ENCODE results near the gene RPRD2. TPM values are rescaled to one million over a fixed set of nuclear protein-coding genes. Genes with fewer than 3 reads are reported as not detected.
A peak's percentile ranks its signal among the peaks of the same experiment; 100 is the strongest.

RPRD2 gene
- total and polyA plus RNA-seq, 9 of the 15 experiments (the other 6 are each of a cell fraction or from before 2014, with no cell fraction given), result 1.5 to 21.6 (median 7.7) TPM

GRCh38 chr1:150486966-150487762 is 123.2 kb downstream of the RPRD2 start, which contains the start of gene TARS2 (continued):
- TF ChIP-seq SP1 (CRISPR knock-in tag; IDR thresholded peaks at IDR 0.05) (peak; percentile 89), PHTF2 (CRISPR knock-in tag; IDR thresholded peaks at IDR 0.05) (no peak), TRIM24 (IDR thresholded peaks at IDR 0.05) (peak in 1 of 2 experiments; percentile 100; a peak in 2 of 4 replicates), NR3C1 (CRISPR knock-in tag; IDR thresholded peaks at IDR 0.05) (no peak), PML (IDR thresholded peaks at IDR 0.05; ENCODE audit: low read length) (peak; percentile 83), SMARCB1 (IDR thresholded peaks at IDR 0.05; ENCODE audit: insufficient read length, low read depth) (no peak), GMEB1 (CRISPR knock-in tag; IDR thresholded peaks at IDR 0.05) (peak; percentile 65), HOXB6 (CRISPR knock-in tag; IDR thresholded peaks at IDR 0.05; ENCODE audit: borderline replicate concordance) (no peak), ZBTB1 (CRISPR knock-in tag; IDR thresholded peaks at IDR 0.05; ENCODE audit: borderline replicate concordance, low read depth) (no peak), ARHGAP35 (IDR thresholded peaks at IDR 0.05; ENCODE audit: partially characterized antibody) (no peak), RFX5 (IDR thresholded peaks at IDR 0.05; ENCODE audit: low read depth, low read length) (no peak), NFIC (IDR thresholded peaks at IDR 0.05) (peak; percentile 60), MEF2A (IDR thresholded peaks at IDR 0.05; ENCODE audit: control insufficient read depth, low read depth, low read length) (peak; percentile 98), ZNF830 (CRISPR knock-in tag; IDR thresholded peaks at IDR 0.05) (no peak), ZNF76 (CRISPR knock-in tag; IDR thresholded peaks at IDR 0.05; ENCODE audit: borderline replicate concordance) (no peak), CEBPB (tag; IDR thresholded peaks at IDR 0.05) (no peak), ZNF134 (CRISPR knock-in tag; conservative IDR thresholded peaks at IDR 0.05) (no peak), KLF10 (CRISPR knock-in tag; IDR thresholded peaks at IDR 0.05) (no peak)
- TF ChIP-seq, protein P1, sequence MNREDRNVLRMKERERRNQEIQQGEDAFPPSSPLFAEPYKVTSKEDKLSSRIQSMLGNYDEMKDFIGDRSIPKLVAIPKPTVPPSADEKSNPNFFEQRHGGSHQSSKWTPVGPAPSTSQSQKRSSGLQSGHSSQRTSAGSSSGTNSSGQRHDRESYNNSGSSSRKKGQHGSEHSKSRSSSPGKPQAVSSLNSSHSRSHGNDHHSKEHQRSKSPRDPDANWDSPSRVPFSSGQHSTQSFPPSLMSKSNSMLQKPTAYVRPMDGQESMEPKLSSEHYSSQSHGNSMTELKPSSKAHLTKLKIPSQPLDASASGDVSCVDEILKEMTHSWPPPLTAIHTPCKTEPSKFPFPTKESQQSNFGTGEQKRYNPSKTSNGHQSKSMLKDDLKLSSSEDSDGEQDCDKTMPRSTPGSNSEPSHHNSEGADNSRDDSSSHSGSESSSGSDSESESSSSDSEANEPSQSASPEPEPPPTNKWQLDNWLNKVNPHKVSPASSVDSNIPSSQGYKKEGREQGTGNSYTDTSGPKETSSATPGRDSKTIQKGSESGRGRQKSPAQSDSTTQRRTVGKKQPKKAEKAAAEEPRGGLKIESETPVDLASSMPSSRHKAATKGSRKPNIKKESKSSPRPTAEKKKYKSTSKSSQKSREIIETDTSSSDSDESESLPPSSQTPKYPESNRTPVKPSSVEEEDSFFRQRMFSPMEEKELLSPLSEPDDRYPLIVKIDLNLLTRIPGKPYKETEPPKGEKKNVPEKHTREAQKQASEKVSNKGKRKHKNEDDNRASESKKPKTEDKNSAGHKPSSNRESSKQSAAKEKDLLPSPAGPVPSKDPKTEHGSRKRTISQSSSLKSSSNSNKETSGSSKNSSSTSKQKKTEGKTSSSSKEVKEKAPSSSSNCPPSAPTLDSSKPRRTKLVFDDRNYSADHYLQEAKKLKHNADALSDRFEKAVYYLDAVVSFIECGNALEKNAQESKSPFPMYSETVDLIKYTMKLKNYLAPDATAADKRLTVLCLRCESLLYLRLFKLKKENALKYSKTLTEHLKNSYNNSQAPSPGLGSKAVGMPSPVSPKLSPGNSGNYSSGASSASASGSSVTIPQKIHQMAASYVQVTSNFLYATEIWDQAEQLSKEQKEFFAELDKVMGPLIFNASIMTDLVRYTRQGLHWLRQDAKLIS (CRISPR knock-in tag; IDR thresholded peaks at IDR 0.05), result no peak
- TF ChIP-seq, protein P2, sequence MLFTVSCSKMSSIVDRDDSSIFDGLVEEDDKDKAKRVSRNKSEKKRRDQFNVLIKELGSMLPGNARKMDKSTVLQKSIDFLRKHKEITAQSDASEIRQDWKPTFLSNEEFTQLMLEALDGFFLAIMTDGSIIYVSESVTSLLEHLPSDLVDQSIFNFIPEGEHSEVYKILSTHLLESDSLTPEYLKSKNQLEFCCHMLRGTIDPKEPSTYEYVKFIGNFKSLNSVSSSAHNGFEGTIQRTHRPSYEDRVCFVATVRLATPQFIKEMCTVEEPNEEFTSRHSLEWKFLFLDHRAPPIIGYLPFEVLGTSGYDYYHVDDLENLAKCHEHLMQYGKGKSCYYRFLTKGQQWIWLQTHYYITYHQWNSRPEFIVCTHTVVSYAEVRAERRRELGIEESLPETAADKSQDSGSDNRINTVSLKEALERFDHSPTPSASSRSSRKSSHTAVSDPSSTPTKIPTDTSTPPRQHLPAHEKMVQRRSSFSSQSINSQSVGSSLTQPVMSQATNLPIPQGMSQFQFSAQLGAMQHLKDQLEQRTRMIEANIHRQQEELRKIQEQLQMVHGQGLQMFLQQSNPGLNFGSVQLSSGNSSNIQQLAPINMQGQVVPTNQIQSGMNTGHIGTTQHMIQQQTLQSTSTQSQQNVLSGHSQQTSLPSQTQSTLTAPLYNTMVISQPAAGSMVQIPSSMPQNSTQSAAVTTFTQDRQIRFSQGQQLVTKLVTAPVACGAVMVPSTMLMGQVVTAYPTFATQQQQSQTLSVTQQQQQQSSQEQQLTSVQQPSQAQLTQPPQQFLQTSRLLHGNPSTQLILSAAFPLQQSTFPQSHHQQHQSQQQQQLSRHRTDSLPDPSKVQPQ (CRISPR knock-in tag; IDR thresholded peaks at IDR 0.05; ENCODE audit: borderline replicate concordance), result no peak
- TF ChIP-seq, protein P3, sequence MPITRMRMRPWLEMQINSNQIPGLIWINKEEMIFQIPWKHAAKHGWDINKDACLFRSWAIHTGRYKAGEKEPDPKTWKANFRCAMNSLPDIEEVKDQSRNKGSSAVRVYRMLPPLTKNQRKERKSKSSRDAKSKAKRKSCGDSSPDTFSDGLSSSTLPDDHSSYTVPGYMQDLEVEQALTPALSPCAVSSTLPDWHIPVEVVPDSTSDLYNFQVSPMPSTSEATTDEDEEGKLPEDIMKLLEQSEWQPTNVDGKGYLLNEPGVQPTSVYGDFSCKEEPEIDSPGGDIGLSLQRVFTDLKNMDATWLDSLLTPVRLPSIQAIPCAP (CRISPR knock-in tag; IDR thresholded peaks at IDR 0.05; ENCODE audit: borderline replicate concordance), result no peak
